GM12878 (cell line): ENCODE data around the gene FAM181B. TPM values are rescaled to one million over a fixed set of nuclear protein-coding genes. Genes with fewer than 3 reads are reported as not detected.

Source experiments
- ATAC-seq: fragments of 200-7000 bp; cut with Tn5 transposase; 3 replicates; pipeline ENCODE4 v1.9.1; 2020; ENCODE audit warnings: mild to moderate bottlenecking, moderate library complexity
- BruUV-seq: library from RNA; stranded (reverse); fragments of 400-500 nt; replicated peaks from 2 replicates; lab custom pipeline; 2021; lab: Mats Ljungman, UMichigan
- CTCF ChIA-PET: fragments of 300-600 bp; sonication (Branson Sonifier 250); formaldehyde crosslinking; extraction: SDS; loops from one replicate; lab custom pipeline; 2021; ENCODE audit warnings: inconsistent platforms; lab: Yijun Ruan, JAX
- POLR2A ChIA-PET: fragments of 350-600 bp; formaldehyde crosslinking; extraction: SDS; loops from one replicate; lab custom pipeline; 2021; ENCODE audit warnings: inconsistent platforms; lab: Charles Lee
- RAD21 ChIA-PET: fragments of 300-600 bp; sonication (Branson Sonifier 250); formaldehyde crosslinking; loops from one replicate; lab custom pipeline; 2023; ENCODE audit warnings: antibody characterized with exemption; ENCODE audit not compliant: unreplicated experiment; lab: Charles Lee
- SMC1A ChIA-PET: fragments of 300-600 bp; sonication (Branson Sonifier 250); formaldehyde crosslinking; loops from one replicate; lab custom pipeline; 2023; ENCODE audit not compliant: unreplicated experiment, uncharacterized antibody; lab: Charles Lee
- DNase-seq: peaks from one replicate; pipeline ENCODE4 v3.0.0-alpha.2; 2011; ENCODE audit warnings: low read depth, low spot score
- FAIRE-seq: peaks from 3 replicates; lab custom pipeline; 2011; peaks lifted over from hg19 to GRCh38; lab: Jason Lieb, UNC
- H2AFZ ChIP-seq: 2 replicates; pipeline ENCODE4 v1.6.0; 2011; ENCODE audit warnings: low read depth, low read length, control low read depth; ENCODE audit not compliant: control insufficient read depth
- H3K27ac ChIP-seq: 2 replicates; pipeline ENCODE4 v1.5.1; 2011; ENCODE audit warnings: control low read depth; ENCODE audit not compliant: control insufficient read depth, insufficient read depth
- H3K27me3 ChIP-seq, 2 experiments: replicated peaks in 1 of 2; 2 replicates each; pipeline versions ENCODE4 v1.6.0 to v1.6.1; 2011; ENCODE audit warnings: low read length in 1 of 2; ENCODE audit not compliant: control insufficient read depth in 2 of 2, insufficient read depth in 2 of 2
- H3K36me3 ChIP-seq, 2 experiments: 2 replicates each; pipeline ENCODE4 v1.5.1; 2011; ENCODE audit warnings: low read length in 1 of 2; ENCODE audit not compliant: control insufficient read depth in 2 of 2, insufficient read depth in 2 of 2
- H3K4me1 ChIP-seq: 2 replicates; pipeline ENCODE4 v1.6.1; 2011; ENCODE audit warnings: mild to moderate bottlenecking, low read length, moderate library complexity, mixed read lengths; ENCODE audit not compliant: control insufficient read depth, insufficient read depth
- H3K4me2 ChIP-seq: 2 replicates; pipeline ENCODE4 v1.6.0; 2011; ENCODE audit warnings: control low read depth; ENCODE audit not compliant: control insufficient read depth, insufficient read depth
- H3K4me3 ChIP-seq: fragments of 200-600 bp; sonication (generic); 2 replicates; pipeline ENCODE4 v1.5.1; 2016
- H3K79me2 ChIP-seq: 2 replicates; pipeline ENCODE4 v1.6.0; 2011; ENCODE audit warnings: low read length; ENCODE audit not compliant: control insufficient read depth, insufficient read depth
- H3K9ac ChIP-seq: 2 replicates; pipeline ENCODE4 v1.8.0; 2011; ENCODE audit warnings: low read length, control low read depth, mixed read lengths; ENCODE audit not compliant: control insufficient read depth, insufficient read depth
- H3K9me3 ChIP-seq: replicated peaks from 3 replicates; pipeline ENCODE4 v1.5.1; 2011; ENCODE audit warnings: mild to moderate bottlenecking, low read length; ENCODE audit not compliant: control insufficient read depth, insufficient read depth
- H4K20me1 ChIP-seq: 2 replicates; pipeline ENCODE4 v1.6.0; 2011; ENCODE audit not compliant: control insufficient read depth, insufficient read depth
- ATF3 ChIP-seq: IDR thresholded peaks from 2 replicates; pipeline ENCODE4 v1.6.1; 2011; ENCODE audit warnings: low read depth, mild to moderate bottlenecking, low read length, moderate library complexity, borderline replicate concordance; ENCODE audit errors: extremely low read depth
- BCL11A ChIP-seq: IDR thresholded peaks from 2 replicates; pipeline ENCODE4 v1.6.1; 2011; ENCODE audit warnings: low read depth, low read length
- CUX1 ChIP-seq: IDR thresholded peaks from 2 replicates; pipeline ENCODE4 v1.6.1; 2012; ENCODE audit warnings: improper control_type of control experiment, low read depth, low read length; ENCODE audit not compliant: insufficient replicate concordance
- DPF2 ChIP-seq: fragments of 450-650 bp; IDR thresholded peaks from 2 replicates; pipeline ENCODE4 v1.6.1; 2017; ENCODE audit warnings: mild to moderate bottlenecking
- LARP7 ChIP-seq: fragments of 450-650 bp; IDR thresholded peaks from 2 replicates; pipeline ENCODE4 v1.6.1; 2017; ENCODE audit warnings: mild to moderate bottlenecking
- MYC ChIP-seq: IDR thresholded peaks from 2 replicates; pipeline ENCODE4 v1.6.1; 2011; ENCODE audit warnings: mild to moderate bottlenecking, low read length, moderate library complexity, inconsistent platforms; ENCODE audit not compliant: insufficient read depth, insufficient replicate concordance, insufficient read length, severe bottlenecking
- NFYB ChIP-seq: IDR thresholded peaks from 2 replicates; pipeline ENCODE4 v1.6.1; 2011; ENCODE audit warnings: low read depth, mild to moderate bottlenecking, low read length, improper control_type of control experiment, moderate library complexity; ENCODE audit not compliant: insufficient read depth
- PAX5 ChIP-seq: IDR thresholded peaks from 2 replicates; pipeline ENCODE4 v1.6.1; 2011; ENCODE audit warnings: low read depth, low read length, borderline replicate concordance
- SIX5 ChIP-seq: IDR thresholded peaks from 2 replicates; pipeline ENCODE4 v1.6.1; 2011; ENCODE audit warnings: mild to moderate bottlenecking, low read depth, low read length, moderate library complexity; ENCODE audit not compliant: severe bottlenecking
- SREBF1 ChIP-seq: IDR thresholded peaks from 2 replicates; pipeline ENCODE4 v1.6.1; 2012; ENCODE audit warnings: mild to moderate bottlenecking, low read length
- SRF ChIP-seq, 2 experiments: IDR thresholded peaks; 2 replicates each; pipeline ENCODE4 v1.6.1; 2011; ENCODE audit warnings: low read depth in 2 of 2, low read length in 2 of 2, mild to moderate bottlenecking in 1 of 2, moderate library complexity in 1 of 2
- TAF1 ChIP-seq: IDR thresholded peaks from 2 replicates; pipeline ENCODE4 v1.6.1; 2011; ENCODE audit warnings: mild to moderate bottlenecking, low read depth, low read length, borderline replicate concordance
- TARDBP ChIP-seq: IDR thresholded peaks from 2 replicates; pipeline ENCODE4 v1.6.1; 2016; ENCODE audit warnings: borderline replicate concordance
- ZBTB40 ChIP-seq: fragments of 450-650 bp; IDR thresholded peaks from 2 replicates; pipeline ENCODE4 v1.6.1; 2016; ENCODE audit warnings: mild to moderate bottlenecking, moderate library complexity, borderline replicate concordance
- WGBS: methylation state at CpG from one replicate; pipeline ENCODE4 v1.1.6; 2016; ENCODE audit warnings: low lambda C conversion rate; ENCODE audit not compliant: insufficient replicate concordance, insufficient coverage; ENCODE audit errors: missing lambda C conversion rate; 5-methylcytosine and 5-hydroxymethylcytosine counted together
- in situ Hi-C: fragments of 300-500 bp; cut with MboI; formaldehyde crosslinking; loops from 9 replicates; pipeline ENCODE4 v1.14.3; 2018; ENCODE audit warnings: mixed read lengths
- intact Hi-C: fragments of 100-400 bp; cut with micrococcal nuclease; formaldehyde crosslinking; loops from one replicate; pipeline ENCODE4 v1.14.2; 2022; ENCODE audit not compliant: unreplicated experiment
- polyA plus RNA-seq, 11 experiments: library from polyadenylated mRNA; depleted of rRNA in 4 of 11; unstranded in 6 of 11; stranded (reverse) in 5 of 11; fragments of >200 nt; fragmentation: Nextera tagmentation in 4 of 11; fragmentation: Illumina TruSeq in 1 of 11; extraction: Ambion mirVana in 4 of 11; extraction: Trizol in 1 of 11; gene quantifications; 1 replicate in 1 of 11; 2 replicates in 10 of 11; pipeline versions ENCODE4 v1.2.1 to v1.2.3, GENCODE V29; 2011 to 2016; ENCODE audit warnings: inconsistent platforms in 2 of 11, missing spikeins in 2 of 11, low read depth in 1 of 11
- total RNA-seq, 4 experiments: library from RNA; depleted of rRNA in 3 of 4; stranded (reverse); fragments of >200 nt in 3 of 4; fragmentation: Illumina TruSeq in 1 of 4; extraction: Trizol in 1 of 4; gene quantifications; 2 replicates each; pipeline versions ENCODE4 v1.2.1 to v1.2.3, GENCODE V29; 2013 to 2021

Gene FAM181B
- total and polyA plus RNA-seq, 10 of the 15 experiments (the other 5 are each of a cell fraction or from before 2014, with no cell fraction given), result not detected

- BruUV-seq, result no TSS peak
- FAIRE-seq (no peak), DNase-seq (no peak), ATAC-seq (no peak)
- Histone ChIP-seq H3K4me2 (no peak overlapping the region), H2AFZ (no peak overlapping the region), H3K27ac (no peak overlapping the region), H3K9me3 (no peaks in the 10 kb centered on the region; the same call in 2 of the 3 replicates), H4K20me1 (no peaks in the 10 kb centered on the region), H3K36me3 (no peaks in the 10 kb centered on the region), H3K4me1 (no peaks in the 10 kb centered on the region), H3K9ac (no peak overlapping the region), H3K4me3 (no peak overlapping the region), H3K79me2 (no peaks in the 10 kb centered on the region), H3K27me3 (no peaks in the 10 kb centered on the region)
- POLR2A ChIA-PET, result interaction anchor here (0.6 to 0.8 kb wide), 2 partner anchors 20 to 407 kb away, joined by 3 read pairs; no protein-coding TSS in a partner anchor
- 48% methylated on average over 2 of the region's 2 CpGs for WGBS
- TF ChIP-seq SREBF1, result no peak
- no peak for TF ChIP-seq LARP7
- no peak for TF ChIP-seq SIX5
- TF ChIP-seq CUX1, result no peak
- no peak for TF ChIP-seq ATF3
- no peak for TF ChIP-seq TAF1
- no peak for TF ChIP-seq SRF (IDR thresholded peaks at IDR 0.05; ENCODE audit: low read depth in 2 of 2, low read length in 2 of 2)
- TF ChIP-seq BCL11A, result no peak
- TF ChIP-seq NFYB, result no peak
- TF ChIP-seq ZBTB40, result no peak
- TF ChIP-seq DPF2, result no peak
- TF ChIP-seq MYC, result no peak
- no peak for TF ChIP-seq PAX5
- TF ChIP-seq TARDBP, result no peak
- intact Hi-C loops, result no loop called here
- CTCF ChIA-PET, result interaction anchor here (0.6 to 3.5 kb wide), 35 partner anchors 9 to 1043 kb away, joined by 3 to 24 read pairs (median 5); no protein-coding TSS in a partner anchor
- in situ Hi-C loops, result no loop called here
- RAD21 ChIA-PET, result interaction anchor here (0.7 to 1.8 kb wide), 9 partner anchors 9 to 1039 kb away, joined by 3 to 7 read pairs (median 4); no protein-coding TSS in a partner anchor
- SMC1A ChIA-PET, result interaction anchor here (0.7 to 2.0 kb wide), 10 partner anchors 10 to 1040 kb away, joined by 3 to 8 read pairs (median 4); no protein-coding TSS in a partner anchor
Observed at GRCh38 chr11:82776377-82776776, 42.7 kb upstream of the FAM181B start.
